Measurements from ENCODE around the gene DST. TPM values are rescaled to one million over a fixed set of nuclear protein-coding genes. Genes with fewer than 3 reads are reported as not detected.

DST gene
- total and polyA plus RNA-seq, 2 donors (not counting 1 experiment from before 2014, with no cell fraction given): 1.5 to 1.9 TPM

- Histone ChIP-seq H3K9ac (ENCODE audit: low read length) (no peak overlapping the region), H3K4me1 (ENCODE audit: control insufficient read depth in 2 of 2, insufficient read depth in 2 of 2, low read length in 2 of 2) (no peaks in the 10 kb centered on the region), H3K4me2 (replicated peaks; ENCODE audit: low read depth, low read length, poor library complexity, severe bottlenecking) (no peak overlapping the region), H3K9me3 (ENCODE audit: control extremely low read depth in 1 of 3, control insufficient read depth in 2 of 3, insufficient read depth in 1 of 3, low read length in 2 of 3) (no peaks in the 10 kb centered on the region), H4K20me1 (ENCODE audit: control insufficient read depth, insufficient read depth, low read length, poor library complexity, severe bottlenecking) (no peaks in the 10 kb centered on the region), H3K79me2 (ENCODE audit: control insufficient read depth, insufficient read depth, low read length) (no peaks in the 10 kb centered on the region), H3K27ac (ENCODE audit: low read length in 2 of 2) (no peak overlapping the region), H3K36me3 (replicated peaks in 1 of 2; ENCODE audit: control extremely low read depth in 1 of 2, control insufficient read depth in 1 of 2, extremely low read depth in 1 of 2, insufficient read depth in 2 of 2, low read length in 1 of 2) (no peaks in the 10 kb centered on the region), H3K27me3 (replicated peaks in 1 of 4; ENCODE audit: control extremely low read depth in 1 of 4, control insufficient read depth in 3 of 4, insufficient read depth in 4 of 4, low read length in 3 of 4) (peaks cover 0 to 1% (median 0%) of the 10 kb centered on the region in 4 experiments), H3K4me3 (ENCODE audit: control extremely low read depth in 1 of 5, extremely low read depth in 1 of 5, insufficient read depth in 1 of 5, low read depth in 2 of 5, low read length in 4 of 5) (no peak overlapping the region), H2AFZ (ENCODE audit: insufficient read depth, low read depth, low read length, poor library complexity, severe bottlenecking) (no peak overlapping the region)
- Mint-ChIP-seq H3K27me3 (peaks cover 9% of the 10 kb centered on the region), H3K9me3 (ENCODE audit: insufficient read depth) (no peaks in the 10 kb centered on the region), H3K4me3 (no peak overlapping the region), H3K4me1 (no peaks in the 10 kb centered on the region), H3K27ac (no peak overlapping the region)
- WGBS (ENCODE audit: insufficient coverage): 62% methylated on average over 2 of the region's 3 CpGs
- CTCF ChIA-PET: interaction anchor here (0.6 kb wide), 1 partner anchor 500 kb away, joined by 3 read pairs; no protein-coding TSS in a partner anchor
- POLR2A ChIA-PET: no interaction called here
- TF ChIP-seq CTCF (IDR thresholded peaks at IDR 0.05) (no peak), EZH2 (IDR thresholded peaks at IDR 0.05; ENCODE audit: borderline replicate concordance, insufficient read depth, low read depth, low read length, poor library complexity, severe bottlenecking) (no peak)
- ATAC-seq (ENCODE audit: low read depth) (no peak), DNase-seq (no peak)
- intact Hi-C loops (cut with micrococcal nuclease): no loop called here
Observed at GRCh38 chr6:56420296-56420695, 222.4 kb downstream of the DST start.

GRCh38 chr6:56419191-56419590 is 223.5 kb downstream of the DST start:
- Mint-ChIP-seq H3K4me3 (no peak overlapping the region), H3K27me3 (peaks cover 6% of the 10 kb centered on the region), H3K4me1 (no peaks in the 10 kb centered on the region), H3K9me3 (ENCODE audit: insufficient read depth) (no peaks in the 10 kb centered on the region), H3K27ac (no peak overlapping the region)
- no peak overlapping the region for H3K27ac ChIP-seq (ENCODE audit: low read length in 2 of 2)
- ChIA-PET CTCF (no interaction called here), POLR2A (no interaction called here)
- WGBS (ENCODE audit: insufficient coverage): no CpG with 5 or more reads among the region's 1 CpG
- no peak for ATAC-seq (ENCODE audit: low read depth)
- DNase-seq: no peak
- H3K4me2 ChIP-seq (replicated peaks; ENCODE audit: low read depth, low read length, poor library complexity, severe bottlenecking): no peak overlapping the region
- H3K36me3 ChIP-seq (replicated peaks in 1 of 2; ENCODE audit: control extremely low read depth in 1 of 2, control insufficient read depth in 1 of 2, extremely low read depth in 1 of 2, insufficient read depth in 2 of 2, low read length in 1 of 2): no peaks in the 10 kb centered on the region
- H3K4me3 ChIP-seq (ENCODE audit: control extremely low read depth in 1 of 5, extremely low read depth in 1 of 5, insufficient read depth in 1 of 5, low read depth in 2 of 5, low read length in 4 of 5): no peak overlapping the region
- H3K27me3 ChIP-seq (replicated peaks in 1 of 4; ENCODE audit: control extremely low read depth in 1 of 4, control insufficient read depth in 3 of 4, insufficient read depth in 4 of 4, low read length in 3 of 4): no peaks in the 10 kb centered on the region
- no peaks in the 10 kb centered on the region for H4K20me1 ChIP-seq (ENCODE audit: control insufficient read depth, insufficient read depth, low read length, poor library complexity, severe bottlenecking)
- TF ChIP-seq CTCF (IDR thresholded peaks at IDR 0.05): no peak
- no peak for TF ChIP-seq EZH2 (IDR thresholded peaks at IDR 0.05; ENCODE audit: borderline replicate concordance, insufficient read depth, low read depth, low read length, poor library complexity, severe bottlenecking)
- H2AFZ ChIP-seq (ENCODE audit: insufficient read depth, low read depth, low read length, poor library complexity, severe bottlenecking): no peak overlapping the region
- no peak overlapping the region for H3K9ac ChIP-seq (ENCODE audit: low read length)
- intact Hi-C loops (cut with micrococcal nuclease): no loop called here
- no peaks in the 10 kb centered on the region for H3K79me2 ChIP-seq (ENCODE audit: control insufficient read depth, insufficient read depth, low read length)
- no peaks in the 10 kb centered on the region for H3K9me3 ChIP-seq (ENCODE audit: control extremely low read depth in 1 of 3, control insufficient read depth in 2 of 3, insufficient read depth in 1 of 3, low read length in 2 of 3)
- H3K4me1 ChIP-seq (ENCODE audit: control insufficient read depth in 2 of 2, insufficient read depth in 2 of 2, low read length in 2 of 2): no peaks in the 10 kb centered on the region

All from B cell (primary cell).